Neural cell (in vitro differentiated cells): ENCODE results near the gene PTH1R.

Experiments used
- CTCF ChIP-seq: fragments of 450-650 bp; IDR thresholded peaks from 2 replicates; pipeline ENCODE4 v1.5.1; 2014; ENCODE audit warnings: antibody characterized with exemption, mild to moderate bottlenecking, moderate library complexity; ENCODE audit not compliant: poor library complexity, severe bottlenecking
- EP300 ChIP-seq: fragments of 450-650 bp; conservative IDR thresholded peaks from 2 replicates; pipeline ENCODE4 v1.6.1; 2014; ENCODE audit warnings: antibody characterized with exemption, mild to moderate bottlenecking, moderate library complexity; ENCODE audit not compliant: poor library complexity, severe bottlenecking
- EZH2 ChIP-seq: fragments of 200-600, 300-800 bp; shearing (Covaris generic), sonication (generic); IDR thresholded peaks from 2 replicates; pipeline ENCODE4 v1.6.1; 2014; ENCODE audit warnings: antibody characterized with exemption, low read length, borderline replicate concordance, mild to moderate bottlenecking; ENCODE audit not compliant: insufficient read depth, poor library complexity, severe bottlenecking
- POLR2AphosphoS5 ChIP-seq: IDR thresholded peaks from 2 replicates; pipeline ENCODE4 v1.6.1; 2012
- RAD21 ChIP-seq: fragments of 450-650 bp; conservative IDR thresholded peaks from 2 replicates; pipeline ENCODE4 v1.6.1; 2014; ENCODE audit warnings: antibody characterized with exemption, mild to moderate bottlenecking, moderate library complexity
- REST ChIP-seq: IDR thresholded peaks from 2 replicates; pipeline ENCODE4 v1.6.1; 2012; ENCODE audit warnings: borderline replicate concordance
- SMC3 ChIP-seq: fragments of 450-650 bp; conservative IDR thresholded peaks from 2 replicates; pipeline ENCODE4 v1.6.1; 2014; ENCODE audit warnings: antibody characterized with exemption, mild to moderate bottlenecking, moderate library complexity; ENCODE audit not compliant: poor library complexity
- TAF1 ChIP-seq: IDR thresholded peaks from 2 replicates; pipeline ENCODE4 v1.6.1; 2012; ENCODE audit warnings: low read depth

- TF ChIP-seq CTCF (no peak), EZH2 (no peak), POLR2AphosphoS5 (no peak), REST (no peak), SMC3 (no peak), RAD21 (no peak), EP300 (no peak), TAF1 (no peak)
Observed at GRCh38 chr3:46865546-46865945, 12.0 kb upstream of the PTH1R start.
